IgD-negative memory B cell (primary cell): ENCODE data around the gene SCN4A. TPM values are rescaled to one million over a fixed set of nuclear protein-coding genes. Genes with fewer than 3 reads are reported as not detected.

Experiments
- H3K27ac Mint-ChIP-seq, 3 donors: one replicate each; pipeline ENCODE4 v1.8.0; 2020 to 2022; ENCODE audit warnings: mild to moderate bottlenecking in 3 of 3, mixed read lengths in 3 of 3, moderate library complexity in 1 of 3
- H3K27me3 Mint-ChIP-seq: one replicate; pipeline ENCODE4 v1.8.0; 2021; ENCODE audit warnings: mixed read lengths
- H3K36me3 Mint-ChIP-seq: one replicate; pipeline ENCODE4 v1.8.0; 2020; ENCODE audit warnings: mild to moderate bottlenecking, mixed read lengths
- H3K4me1 Mint-ChIP-seq, 3 donors: one replicate each; pipeline ENCODE4 v1.8.0; 2020 to 2022; ENCODE audit warnings: mixed read lengths in 3 of 3, mild to moderate bottlenecking in 1 of 3
- H3K4me3 Mint-ChIP-seq, 4 donors: one replicate each; pipeline ENCODE4 v1.8.0; 2020 to 2022; ENCODE audit warnings: mild to moderate bottlenecking in 4 of 4, mixed read lengths in 4 of 4, moderate library complexity in 3 of 4
- H3K9me3 Mint-ChIP-seq, 3 donors: one replicate each; pipeline ENCODE4 v1.8.0; 2020 to 2021; ENCODE audit warnings: mixed read lengths in 3 of 3, mild to moderate bottlenecking in 1 of 3
- polyA plus RNA-seq: library from polyadenylated mRNA; unstranded; fragments of 300-500 nt; fragmentation: Illumina TruSeq; gene quantifications from one replicate; pipeline ENCODE4 v1.2.3, GENCODE V29; 2021

The SCN4A gene
- polyA plus RNA-seq, 1 donor from 2014 or later, result 0.10 TPM

GRCh38 chr17:64005734-64006167, 33.0 kb upstream of the SCN4A start:
- Mint-ChIP-seq H3K27me3 (no peaks in the 10 kb centered on the region), H3K9me3 (no peaks in the 10 kb centered on the region), H3K27ac (peak overlapping the region in 1 of 3 donors; percentile 84), H3K4me3 (no peak overlapping the region), H3K36me3 (no peaks in the 10 kb centered on the region), H3K4me1 (peaks cover 3 to 17% (median 13%) of the 10 kb centered on the region in 3 donors)

GRCh38 chr17:64004903-64005733, 32.4 kb upstream of the SCN4A start:
- Mint-ChIP-seq H3K9me3 (no peaks in the 10 kb centered on the region), H3K4me3 (no peak overlapping the region), H3K27ac (peak overlapping the region in 1 of 3 donors; percentile 84), H3K36me3 (no peaks in the 10 kb centered on the region), H3K27me3 (no peaks in the 10 kb centered on the region), H3K4me1 (peaks cover 0 to 15% (median 11%) of the 10 kb centered on the region in 3 donors)

- H3K36me3 Mint-ChIP-seq, result peaks cover 2% of the 10 kb centered on the region
- no peaks in the 10 kb centered on the region for H3K9me3 Mint-ChIP-seq
- peaks cover 0 to 7% (median 5%) of the 10 kb centered on the region in 3 donors for H3K4me1 Mint-ChIP-seq
- H3K4me3 Mint-ChIP-seq, result no peak overlapping the region
- H3K27ac Mint-ChIP-seq, result peak overlapping the region in 1 of 3 donors; percentile 85
- H3K27me3 Mint-ChIP-seq, result no peaks in the 10 kb centered on the region
Observed at GRCh38 chr17:64004218-64004770, 31.6 kb upstream of the SCN4A start.

- peaks cover 0 to 5% (median 4%) of the 10 kb centered on the region in 3 donors for H3K4me1 Mint-ChIP-seq
- H3K36me3 Mint-ChIP-seq, result peaks cover 2% of the 10 kb centered on the region
- no peak overlapping the region for H3K4me3 Mint-ChIP-seq
- H3K27ac Mint-ChIP-seq, result peak overlapping the region in 1 of 3 donors; percentile 85
- H3K9me3 Mint-ChIP-seq, result no peaks in the 10 kb centered on the region
- peaks cover 3% of the 10 kb centered on the region for H3K27me3 Mint-ChIP-seq
Observed at GRCh38 chr17:64003526-64004121, 30.9 kb upstream of the SCN4A start.

GRCh38 chr17:64002658-64003525, 30.2 kb upstream of the SCN4A start:
- Mint-ChIP-seq H3K4me3 (no peak overlapping the region), H3K4me1 (peaks cover 0 to 5% (median 5%) of the 10 kb centered on the region in 3 donors), H3K9me3 (no peaks in the 10 kb centered on the region), H3K27ac (peak overlapping the region in 1 of 3 donors; percentile 35), H3K27me3 (peaks cover 4% of the 10 kb centered on the region), H3K36me3 (peaks cover 2% of the 10 kb centered on the region)

- H3K4me1 Mint-ChIP-seq, result peaks cover 4 to 10% (median 6%) of the 10 kb centered on the region in 3 donors
- H3K27me3 Mint-ChIP-seq, result peaks cover 12% of the 10 kb centered on the region
- peaks cover 2% of the 10 kb centered on the region for H3K36me3 Mint-ChIP-seq
- H3K27ac Mint-ChIP-seq, result peak overlapping the region in 1 of 3 donors; percentile 23
- no peaks in the 10 kb centered on the region for H3K9me3 Mint-ChIP-seq
- peak overlapping the region in 1 of 4 donors; percentile 14 for H3K4me3 Mint-ChIP-seq
Observed at GRCh38 chr17:64001763-64002529, 29.2 kb upstream of the SCN4A start.

GRCh38 chr17:64001091-64001579, 28.4 kb upstream of the SCN4A start:
- Mint-ChIP-seq H3K4me1 (peaks cover 8 to 9% (median 8%) of the 10 kb centered on the region in 3 donors), H3K9me3 (no peaks in the 10 kb centered on the region), H3K27ac (no peak overlapping the region)

GRCh38 chr17:63999680-64000531, 27.2 kb upstream of the SCN4A start:
- Mint-ChIP-seq H3K9me3 (no peaks in the 10 kb centered on the region), H3K27ac (peak overlapping the region in 2 of 3 donors; percentile 65), H3K27me3 (peaks cover 17% of the 10 kb centered on the region), H3K36me3 (peaks cover 2% of the 10 kb centered on the region), H3K4me3 (peak overlapping the region in 3 of 4 donors; percentile 75 to 90 (median 87)), H3K4me1 (peaks cover 5 to 14% (median 11%) of the 10 kb centered on the region in 3 donors)

More at GRCh38 chr17:64001091-64001579, 28.4 kb upstream of the SCN4A start:
- Mint-ChIP-seq H3K4me3 (no peak overlapping the region), H3K27me3 (peaks cover 15% of the 10 kb centered on the region), H3K36me3 (peaks cover 2% of the 10 kb centered on the region)

GRCh38 chr17:63998721-63999679, 26.3 kb upstream of the SCN4A start:
- peak overlapping the region in 2 of 3 donors; percentile 21 to 65 for H3K27ac Mint-ChIP-seq
- peaks cover 5 to 18% (median 13%) of the 10 kb centered on the region in 3 donors for H3K4me1 Mint-ChIP-seq
- peaks cover 17% of the 10 kb centered on the region for H3K27me3 Mint-ChIP-seq
- H3K4me3 Mint-ChIP-seq, result peak overlapping the region; percentile 29 to 90 (median 81)
- H3K36me3 Mint-ChIP-seq, result peaks cover 2% of the 10 kb centered on the region
- H3K9me3 Mint-ChIP-seq, result no peaks in the 10 kb centered on the region

GRCh38 chr17:63998050-63998720, 25.5 kb upstream of the SCN4A start, which contains the start of gene PRR29:
Gene PRR29 (plus strand): TSS chr17:63998351. CDS start chr17:63998365, 14 bp downstream.
- Mint-ChIP-seq H3K36me3 (peaks cover 2% of the 10 kb centered on the region), H3K9me3 (no peaks in the 10 kb centered on the region), H3K4me3 (peak within 1 kb of the TSS; percentile 69 to 94 (median 88)), H3K27me3 (peaks cover 17% of the 10 kb centered on the region), H3K4me1 (peaks cover 10 to 24% (median 19%) of the 10 kb centered on the region in 3 donors), H3K27ac (peak within 1 kb of the TSS; percentile 23 to 65 (median 53))

- Mint-ChIP-seq H3K9me3 (no peaks in the 10 kb centered on the region), H3K27ac (peak overlapping the region; percentile 15 to 53 (median 23)), H3K27me3 (peaks cover 17% of the 10 kb centered on the region), H3K4me3 (peak overlapping the region; percentile 69 to 94 (median 88)), H3K36me3 (peaks cover 2% of the 10 kb centered on the region), H3K4me1 (peaks cover 10 to 26% (median 22%) of the 10 kb centered on the region in 3 donors)
Observed at GRCh38 chr17:63997341-63998048, 24.8 kb upstream of the SCN4A start.
